ENCODE measurements around the gene EFCAB11. TPM values are rescaled to one million over a fixed set of nuclear protein-coding genes. Genes with fewer than 3 reads are reported as not detected.

Gene EFCAB11
- total RNA-seq, 1 experiment from 2014 or later = 5.6 TPM

DNA sequence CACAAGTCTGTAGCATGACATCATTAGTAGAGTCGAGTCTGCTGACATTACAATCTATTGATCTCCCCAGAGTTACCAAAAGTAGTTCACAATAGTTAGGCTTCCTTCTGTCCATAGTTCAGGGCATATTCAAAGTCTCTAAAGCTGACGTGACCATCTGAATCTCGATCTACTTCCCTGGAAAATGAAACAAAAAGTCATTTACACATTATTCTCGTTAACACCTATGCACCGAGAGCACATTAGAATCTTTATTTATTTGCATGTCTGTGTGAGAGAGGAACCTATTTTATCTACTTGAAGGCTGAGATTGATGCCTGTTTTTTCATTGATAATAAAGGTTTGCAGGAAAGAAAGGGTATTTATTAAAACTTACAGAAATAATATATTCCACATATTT lies 157.4 kb downstream of the EFCAB11 start:
- in situ Hi-C loops (cut with HindIII; ENCODE audit: low sequenced_read_pairs) = no loop called here
- DNase-seq (ENCODE audit: low spot score) = no peak

GRCh38 chr14:89794096-89794495 lies 160.4 kb downstream of the EFCAB11 start:
- in situ Hi-C loops (cut with HindIII; ENCODE audit: low sequenced_read_pairs) = no loop called here
- no peak for DNase-seq (ENCODE audit: low spot score)

DNA sequence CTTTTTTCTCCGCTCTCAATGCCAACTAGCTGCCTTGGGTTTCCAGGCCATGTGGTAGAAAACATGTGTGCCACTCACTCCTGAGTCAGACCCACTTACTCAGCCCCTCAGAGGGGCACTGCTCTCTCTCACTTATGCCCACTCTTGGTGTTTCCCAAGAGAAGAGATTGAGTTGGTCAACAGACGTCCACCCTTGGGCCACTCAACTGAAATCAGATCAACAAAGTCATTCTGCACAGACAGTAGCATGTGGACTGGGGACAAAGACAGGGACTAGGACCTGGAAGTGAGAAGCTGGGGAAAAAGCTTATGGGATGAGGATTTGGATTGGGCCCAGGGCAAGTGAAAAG lies 161.2 kb downstream of the EFCAB11 start:
- no peak for DNase-seq (ENCODE audit: low spot score)
- in situ Hi-C loops (cut with HindIII; ENCODE audit: low sequenced_read_pairs) = no loop called here

DNA sequence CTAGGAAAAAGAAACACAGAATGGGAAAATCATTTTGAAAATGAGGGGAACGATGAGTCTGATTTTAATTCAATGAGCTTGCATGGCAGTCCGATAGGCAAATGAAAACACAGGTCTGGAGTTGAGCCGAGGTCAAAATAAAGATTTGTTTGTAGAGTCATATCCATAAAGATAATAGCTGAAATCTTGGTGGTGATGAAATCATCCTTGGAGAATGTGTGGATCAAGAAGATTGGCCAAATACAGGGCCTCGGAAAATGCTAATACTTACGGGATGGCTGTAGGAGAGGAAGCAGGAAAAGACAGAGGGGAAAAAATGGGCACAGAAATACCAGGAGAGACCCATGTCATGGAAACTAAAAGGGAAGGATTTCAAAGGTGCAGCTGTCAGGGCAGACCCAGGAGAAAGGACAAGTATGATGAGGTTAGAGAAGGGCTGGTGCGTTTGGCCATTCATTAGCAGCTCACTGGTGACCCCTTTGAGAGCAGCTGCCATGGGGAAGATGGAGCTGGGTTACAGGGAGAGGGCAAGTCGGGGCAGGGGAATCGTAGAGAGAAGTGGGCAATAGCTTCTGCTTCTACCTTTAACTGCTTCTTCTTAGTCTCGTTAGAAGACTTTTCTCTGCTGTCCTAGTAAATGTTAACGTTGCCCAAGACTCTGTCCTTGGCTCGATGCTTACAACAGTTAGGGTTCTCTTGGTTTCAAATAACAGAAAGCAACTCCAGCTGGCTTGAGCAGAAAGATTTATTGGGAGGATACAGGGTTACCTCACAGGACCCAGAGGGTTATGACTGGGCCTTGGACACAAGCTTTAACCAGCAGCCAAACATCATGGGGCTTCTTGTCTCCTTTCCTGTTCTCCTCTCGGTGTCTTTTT lies 161.8 kb downstream of the EFCAB11 start:
- in situ Hi-C loops (cut with HindIII; ENCODE audit: low sequenced_read_pairs) = no loop called here
- DNase-seq (ENCODE audit: low spot score) = no peak

- no peak for DNase-seq (ENCODE audit: low spot score)
- in situ Hi-C loops (cut with HindIII; ENCODE audit: low sequenced_read_pairs) = no loop called here
These were observed 167.0 kb downstream of the EFCAB11 start for GRCh38 chr14:89787525-89787924.

- in situ Hi-C loops (cut with HindIII; ENCODE audit: low sequenced_read_pairs) = no loop called here
- no peak for DNase-seq (ENCODE audit: low spot score)
These were observed 173.5 kb downstream of the EFCAB11 start for GRCh38 chr14:89781046-89781445.

DNA sequence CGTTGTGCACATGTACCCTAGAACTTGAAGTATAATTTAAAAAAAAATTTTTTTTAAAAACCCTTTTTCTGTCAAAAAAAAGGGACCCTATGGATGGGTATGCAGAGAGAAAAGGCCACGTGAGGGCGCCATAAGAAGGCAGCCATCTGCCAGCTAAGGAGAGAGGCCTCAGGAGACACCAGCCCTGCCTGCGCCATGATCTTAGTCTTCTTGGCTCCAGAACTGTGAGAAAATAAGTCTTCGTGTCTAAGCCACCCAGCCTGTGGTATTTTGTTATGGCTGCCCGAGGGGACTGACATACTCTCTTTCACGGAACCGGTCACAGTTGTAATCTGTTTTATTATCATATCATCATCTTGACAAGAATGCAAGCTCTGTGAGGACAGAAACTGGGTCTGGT lies 174.8 kb downstream of the EFCAB11 start:
- no peak for DNase-seq (ENCODE audit: low spot score)
- in situ Hi-C loops (cut with HindIII; ENCODE audit: low sequenced_read_pairs) = no loop called here

DNA sequence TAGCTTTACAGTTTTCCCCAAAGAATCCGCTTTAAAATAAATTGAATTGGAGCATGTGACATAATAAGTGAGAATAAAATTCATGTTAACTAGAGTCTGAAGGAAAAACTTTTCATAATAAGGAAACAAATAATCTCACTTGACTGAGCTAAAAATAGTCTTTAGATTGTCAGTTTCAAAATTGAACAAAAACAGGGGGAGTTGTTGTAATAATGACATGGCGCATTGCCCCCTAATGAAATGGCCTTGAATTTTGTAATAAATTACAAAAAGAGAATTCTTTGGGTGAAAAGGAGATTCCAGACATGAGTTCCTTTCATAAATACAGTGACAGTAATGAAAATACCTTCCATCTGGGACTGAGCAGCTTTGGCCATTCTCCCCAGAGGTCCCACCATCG lies 178.6 kb downstream of the EFCAB11 start:
- no peak for DNase-seq (ENCODE audit: low spot score)
- in situ Hi-C loops (cut with HindIII; ENCODE audit: low sequenced_read_pairs) = no loop called here

DNA sequence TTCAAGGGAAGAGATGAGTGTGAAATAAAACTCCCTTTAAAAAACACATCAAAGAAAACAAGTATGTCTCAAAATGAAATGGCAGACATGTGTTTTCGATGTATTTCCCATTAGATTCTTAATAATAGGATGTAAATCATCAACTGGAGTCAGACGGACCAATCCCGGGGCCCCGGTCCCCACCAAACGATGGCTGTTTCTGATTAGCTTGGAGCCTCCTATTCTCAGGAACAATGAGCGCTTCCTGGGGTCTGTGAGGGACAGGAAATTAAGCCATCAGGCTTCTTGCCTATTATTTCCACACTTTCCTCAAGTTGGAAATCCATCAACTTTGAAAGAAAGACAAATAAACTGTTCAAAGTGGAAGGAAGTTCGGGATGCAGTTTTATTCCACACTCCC lies 179.4 kb downstream of the EFCAB11 start:
- in situ Hi-C loops (cut with HindIII; ENCODE audit: low sequenced_read_pairs) = no loop called here
- DNase-seq (ENCODE audit: low spot score) = no peak

- no peak for DNase-seq (ENCODE audit: low spot score)
- in situ Hi-C loops (cut with HindIII; ENCODE audit: low sequenced_read_pairs) = no loop called here
These were observed 180.8 kb downstream of the EFCAB11 start for GRCh38 chr14:89773644-89774316.

DNA sequence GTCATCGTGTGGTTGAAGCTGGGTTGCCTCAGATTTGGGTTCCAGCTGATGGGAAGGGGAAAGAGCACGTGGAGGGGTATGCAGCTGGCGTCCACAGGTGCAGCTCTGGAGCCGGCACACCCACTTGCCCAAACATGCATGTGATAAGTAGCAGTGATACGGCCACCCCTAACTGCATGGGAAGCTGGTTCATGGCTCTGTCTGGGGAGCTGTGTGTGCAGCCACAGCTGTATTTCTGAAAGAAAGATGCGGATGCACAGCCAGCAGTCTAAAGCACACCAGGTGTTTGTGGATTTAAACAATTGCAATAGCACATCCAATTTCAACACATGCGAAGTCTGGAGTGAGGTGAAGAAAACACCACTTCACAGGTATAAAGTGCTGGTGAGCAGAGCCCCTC lies 181.4 kb downstream of the EFCAB11 start:
- no peak for DNase-seq (ENCODE audit: low spot score)
- in situ Hi-C loops (cut with HindIII; ENCODE audit: low sequenced_read_pairs) = no loop called here

DNA sequence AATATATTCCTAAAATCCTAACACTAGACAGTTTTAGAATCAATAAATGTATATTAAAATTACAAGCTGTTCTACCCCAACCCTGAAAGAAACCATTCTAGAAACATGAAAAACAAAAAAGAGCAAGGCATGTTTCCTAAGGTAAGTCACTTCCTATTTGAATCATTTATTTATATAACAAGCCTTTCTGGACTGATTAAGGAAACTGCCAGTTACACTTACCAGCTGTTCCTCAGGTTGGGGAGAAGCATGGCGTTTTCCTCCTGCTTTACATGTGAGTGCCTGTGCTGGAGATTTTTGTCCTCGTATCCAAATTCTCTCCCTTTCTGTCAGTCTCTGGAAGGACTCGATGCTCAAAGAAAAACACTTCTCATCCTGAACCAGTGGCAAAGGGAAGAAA lies 183.3 kb downstream of the EFCAB11 start:
- in situ Hi-C loops (cut with HindIII; ENCODE audit: low sequenced_read_pairs) = no loop called here

DNA sequence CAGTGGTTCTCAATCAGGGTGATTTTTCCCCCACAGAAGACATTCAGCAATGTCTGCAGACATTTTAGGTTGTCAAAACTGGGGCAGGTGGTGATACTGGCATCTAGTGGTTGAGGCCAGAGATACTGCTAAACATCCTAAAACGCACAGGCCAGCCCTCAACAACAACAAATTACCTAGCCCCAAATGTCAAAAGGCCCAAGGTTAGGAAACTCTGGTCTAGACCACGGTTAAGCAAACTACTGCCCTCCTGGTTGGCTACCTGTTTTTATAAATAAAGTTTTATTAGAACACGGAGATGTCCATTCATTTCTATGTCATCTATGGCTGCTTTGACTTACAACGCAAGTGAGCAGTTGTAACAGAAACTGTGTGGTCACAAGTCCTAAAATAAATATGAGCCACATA lies 186.7 kb downstream of the EFCAB11 start:
- DNase-seq (ENCODE audit: low spot score) = peak; percentile 19
- in situ Hi-C loops (cut with HindIII; ENCODE audit: low sequenced_read_pairs) = no loop called here

More for the DNA sequence above, 183.3 kb downstream of the EFCAB11 start:
- no peak for DNase-seq (ENCODE audit: low spot score)

- in situ Hi-C loops (cut with HindIII; ENCODE audit: low sequenced_read_pairs) = no loop called here
- no peak for DNase-seq (ENCODE audit: low spot score)
These were observed 187.4 kb downstream of the EFCAB11 start for GRCh38 chr14:89767131-89767530.

GRCh38 chr14:89765346-89765745 lies 189.2 kb downstream of the EFCAB11 start:
- in situ Hi-C loops (cut with HindIII; ENCODE audit: low sequenced_read_pairs) = no loop called here
- no peak for DNase-seq (ENCODE audit: low spot score)

DNA sequence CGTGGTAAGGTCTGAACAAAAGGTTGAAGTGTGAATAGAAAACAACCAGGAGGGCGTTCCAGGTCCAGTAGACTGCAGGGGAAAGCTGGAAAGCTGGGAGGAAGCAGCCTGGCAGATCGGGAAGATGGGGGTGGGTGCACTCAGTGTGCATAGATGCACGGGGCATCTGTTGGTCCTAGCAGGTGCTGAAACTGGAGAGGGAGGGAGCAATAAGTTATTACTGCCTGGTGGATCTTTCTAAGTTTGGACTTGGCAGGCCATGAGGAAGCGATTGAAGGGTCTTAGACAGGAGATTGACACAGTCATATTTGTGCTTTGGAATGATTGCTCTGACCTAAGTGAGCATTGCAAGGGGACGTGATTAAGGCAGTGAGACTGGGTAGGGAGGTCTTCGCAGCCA lies 194.4 kb downstream of the EFCAB11 start:
- no peak for DNase-seq (ENCODE audit: low spot score)
- in situ Hi-C loops (cut with HindIII; ENCODE audit: low sequenced_read_pairs) = no loop called here

- in situ Hi-C loops (cut with HindIII; ENCODE audit: low sequenced_read_pairs) = no loop called here
These were observed 197.1 kb downstream of the EFCAB11 start for GRCh38 chr14:89757313-89757939.

DNA sequence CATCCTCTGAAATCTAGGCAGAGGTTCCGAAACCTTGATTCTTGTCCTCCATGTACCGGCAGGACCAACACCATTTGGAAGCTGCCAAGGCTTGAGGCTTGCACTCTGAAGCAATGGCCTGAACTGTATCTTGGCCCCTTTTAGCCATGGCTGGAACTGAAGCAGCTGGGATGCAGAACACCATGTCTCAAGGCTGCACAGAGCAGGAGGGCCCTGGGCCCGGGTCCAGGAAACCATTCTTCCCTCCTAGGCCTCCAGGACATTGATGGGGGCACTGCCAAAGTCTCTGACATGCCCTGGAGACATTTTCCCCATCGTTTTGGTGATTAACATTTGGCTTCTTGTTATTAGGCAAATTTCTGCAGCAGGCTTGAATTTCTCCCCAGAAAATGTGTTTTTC lies 198.7 kb downstream of the EFCAB11 start:
- in situ Hi-C loops (cut with HindIII; ENCODE audit: low sequenced_read_pairs) = no loop called here
- no peak for DNase-seq (ENCODE audit: low spot score)

More at GRCh38 chr14:89757313-89757939, 197.1 kb downstream of the EFCAB11 start:
- DNase-seq (ENCODE audit: low spot score) = no peak

DNA sequence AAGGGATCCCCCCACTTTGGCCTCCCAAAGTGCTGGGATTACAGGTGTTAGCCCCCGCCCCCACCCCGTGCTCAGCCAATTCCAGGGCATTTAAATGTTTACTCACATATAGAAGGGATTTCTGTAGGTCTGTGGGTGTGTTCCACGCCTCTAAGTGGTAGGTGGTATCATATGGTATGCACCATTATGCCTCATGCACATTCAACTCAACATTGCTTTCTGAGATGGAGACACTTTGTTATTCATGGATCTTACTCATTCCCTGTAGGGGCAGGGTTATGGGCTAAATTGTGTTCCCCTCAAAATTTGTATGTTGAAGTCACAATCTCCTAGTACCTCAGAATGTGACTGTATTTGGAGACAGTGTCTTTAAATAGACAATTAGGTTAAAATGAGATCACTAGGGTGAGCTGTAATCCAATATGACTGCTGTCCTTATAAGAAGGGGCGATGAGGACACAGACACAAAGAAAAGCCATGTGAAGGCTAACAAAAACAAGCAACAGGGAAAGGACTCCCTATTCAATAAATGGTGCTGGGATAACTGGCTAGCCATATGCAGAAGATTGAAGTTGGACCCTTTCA lies 200.6 kb downstream of the EFCAB11 start:
- DNase-seq (ENCODE audit: low spot score) = no peak
- in situ Hi-C loops (cut with HindIII; ENCODE audit: low sequenced_read_pairs) = no loop called here

DNA sequence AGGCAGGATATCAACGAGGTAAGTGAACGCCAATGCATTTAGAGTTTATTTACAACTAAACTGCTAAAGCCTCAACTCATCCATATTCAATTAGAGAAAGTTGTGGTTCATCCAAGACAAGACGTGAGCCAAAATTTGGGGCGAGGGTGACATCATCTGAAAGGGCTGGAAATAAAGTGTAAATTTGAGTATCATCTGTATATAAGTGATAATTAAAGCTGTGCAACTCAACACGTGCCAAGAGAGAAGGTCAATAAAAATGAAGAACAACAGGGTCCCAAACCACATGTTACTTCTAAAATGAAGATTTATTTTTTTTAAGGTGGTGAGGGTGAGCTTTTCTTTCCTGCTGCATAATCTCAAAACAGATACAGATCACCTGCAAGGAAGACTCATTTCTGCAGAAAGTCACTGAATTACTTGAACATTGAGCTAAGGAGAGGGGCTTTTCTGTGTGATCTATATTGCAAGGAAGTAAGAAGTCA lies 203.6 kb downstream of the EFCAB11 start:
- DNase-seq (ENCODE audit: low spot score) = no peak
- in situ Hi-C loops (cut with HindIII; ENCODE audit: low sequenced_read_pairs) = no loop called here
